Measurements from ENCODE around the gene FEM1C. TPM values are rescaled to one million over a fixed set of nuclear protein-coding genes. Genes with fewer than 3 reads are reported as not detected.

Gene FEM1C
- total RNA-seq, 1 experiment from 2014 or later: 10.3 TPM

DNA sequence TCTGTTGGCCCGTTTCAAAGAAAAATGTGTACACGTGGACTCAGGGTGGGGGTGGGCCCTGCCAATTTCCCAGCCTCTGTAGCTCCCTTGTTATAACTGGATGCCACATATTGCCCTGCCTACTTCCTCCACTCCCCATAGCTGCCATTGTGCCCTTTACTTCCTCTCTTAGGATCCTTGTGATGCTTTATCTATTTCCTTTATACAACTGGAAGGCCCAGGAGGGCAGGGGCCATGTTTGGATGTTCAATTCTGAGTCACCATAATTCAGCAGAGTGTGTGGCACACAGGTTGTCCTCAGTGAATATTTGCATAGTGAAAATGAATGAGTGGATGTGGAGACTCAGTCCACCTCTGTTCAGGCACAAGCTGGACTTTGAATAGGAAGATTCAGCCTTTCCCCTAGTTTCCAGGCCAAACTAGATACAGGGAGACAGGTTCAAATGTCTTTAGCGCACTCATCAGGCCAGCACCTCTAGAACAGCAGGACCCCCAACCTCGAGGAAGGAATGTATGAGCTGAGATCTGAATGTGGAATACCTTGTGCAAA, 10.6 kb upstream of the FEM1C start:
- Mint-ChIP-seq H3K27me3 (ENCODE audit: insufficient read depth, unreplicated experiment) (no peaks in the 10 kb centered on the region), H3K4me1 (ENCODE audit: insufficient read depth, unreplicated experiment) (peaks cover 52% of the 10 kb centered on the region), H3K27ac (ENCODE audit: low read depth, unreplicated experiment) (no peak overlapping the region), H3K4me3 (ENCODE audit: unreplicated experiment) (no peak overlapping the region), H3K9me3 (ENCODE audit: unreplicated experiment) (no peaks in the 10 kb centered on the region), H3K36me3 (ENCODE audit: insufficient read depth, unreplicated experiment) (no peaks in the 10 kb centered on the region)
- TF ChIP-seq, protein P1, sequence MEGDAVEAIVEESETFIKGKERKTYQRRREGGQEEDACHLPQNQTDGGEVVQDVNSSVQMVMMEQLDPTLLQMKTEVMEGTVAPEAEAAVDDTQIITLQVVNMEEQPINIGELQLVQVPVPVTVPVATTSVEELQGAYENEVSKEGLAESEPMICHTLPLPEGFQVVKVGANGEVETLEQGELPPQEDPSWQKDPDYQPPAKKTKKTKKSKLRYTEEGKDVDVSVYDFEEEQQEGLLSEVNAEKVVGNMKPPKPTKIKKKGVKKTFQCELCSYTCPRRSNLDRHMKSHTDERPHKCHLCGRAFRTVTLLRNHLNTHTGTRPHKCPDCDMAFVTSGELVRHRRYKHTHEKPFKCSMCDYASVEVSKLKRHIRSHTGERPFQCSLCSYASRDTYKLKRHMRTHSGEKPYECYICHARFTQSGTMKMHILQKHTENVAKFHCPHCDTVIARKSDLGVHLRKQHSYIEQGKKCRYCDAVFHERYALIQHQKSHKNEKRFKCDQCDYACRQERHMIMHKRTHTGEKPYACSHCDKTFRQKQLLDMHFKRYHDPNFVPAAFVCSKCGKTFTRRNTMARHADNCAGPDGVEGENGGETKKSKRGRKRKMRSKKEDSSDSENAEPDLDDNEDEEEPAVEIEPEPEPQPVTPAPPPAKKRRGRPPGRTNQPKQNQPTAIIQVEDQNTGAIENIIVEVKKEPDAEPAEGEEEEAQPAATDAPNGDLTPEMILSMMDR (IDR thresholded peaks at IDR 0.05; ENCODE audit: unreplicated experiment): no peak
- intact Hi-C loops (cut with micrococcal nuclease): no loop called here
- no TSS peak for BruUV-seq (replicated peaks)
- POLR2A ChIA-PET: interaction anchor here (0.6 to 3.0 kb wide), 2 partner anchors 10 to 11 kb away, joined by 3 to 18 read pairs; partner anchors contain the start of gene FEM1C
- CTCF ChIA-PET: interaction anchor here (1.9 to 3.7 kb wide), 3 partner anchors 18 to 245 kb away, joined by 5 to 20 read pairs (median 6); no protein-coding TSS in a partner anchor
- DNase-seq (ENCODE audit: unreplicated experiment): no peak

DNA sequence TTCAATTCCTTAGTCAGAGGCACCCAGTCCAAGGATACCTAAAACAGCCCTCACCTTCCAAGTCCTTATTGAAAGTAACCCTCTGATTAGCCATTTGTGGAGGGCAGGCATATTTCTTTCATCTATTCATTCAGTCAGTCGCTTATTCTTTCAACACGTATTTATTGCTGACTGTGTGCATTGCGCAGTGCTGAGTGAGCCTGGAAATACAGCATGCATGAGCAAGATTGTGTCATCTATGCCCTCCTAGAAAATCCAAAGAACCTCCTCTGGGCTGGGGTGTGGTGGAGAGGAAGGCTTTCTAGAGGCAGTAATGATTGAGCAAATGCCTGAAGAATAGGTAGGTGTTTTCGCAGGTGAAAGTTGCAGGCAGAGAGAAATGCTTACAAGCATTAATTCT, 8.5 kb upstream of the FEM1C start:
- H3K27me3 Mint-ChIP-seq (ENCODE audit: insufficient read depth, unreplicated experiment): no peaks in the 10 kb centered on the region
- ChIA-PET CTCF (interaction anchor here (0.7 to 3.7 kb wide), 4 partner anchors 10 to 165 kb away, joined by 3 to 20 read pairs (median 6); no protein-coding TSS in a partner anchor), POLR2A (interaction anchor here (1.5 to 3.0 kb wide), 3 partner anchors 9 to 19 kb away, joined by 3 to 18 read pairs (median 4); partner anchors contain the start of gene FEM1C)
- BruUV-seq (replicated peaks): no TSS peak
- TF ChIP-seq, protein P1 (IDR thresholded peaks at IDR 0.05; ENCODE audit: unreplicated experiment): no peak
- H3K27ac Mint-ChIP-seq (ENCODE audit: low read depth, unreplicated experiment): peak overlapping the region; percentile 1
- peak; percentile 41 for DNase-seq (ENCODE audit: unreplicated experiment)
- H3K4me1 Mint-ChIP-seq (ENCODE audit: insufficient read depth, unreplicated experiment): peaks cover 38% of the 10 kb centered on the region
- H3K36me3 Mint-ChIP-seq (ENCODE audit: insufficient read depth, unreplicated experiment): no peaks in the 10 kb centered on the region
- H3K4me3 Mint-ChIP-seq (ENCODE audit: unreplicated experiment): no peak overlapping the region
- intact Hi-C loops (cut with micrococcal nuclease): no loop called here
- no peaks in the 10 kb centered on the region for H3K9me3 Mint-ChIP-seq (ENCODE audit: unreplicated experiment)

DNA sequence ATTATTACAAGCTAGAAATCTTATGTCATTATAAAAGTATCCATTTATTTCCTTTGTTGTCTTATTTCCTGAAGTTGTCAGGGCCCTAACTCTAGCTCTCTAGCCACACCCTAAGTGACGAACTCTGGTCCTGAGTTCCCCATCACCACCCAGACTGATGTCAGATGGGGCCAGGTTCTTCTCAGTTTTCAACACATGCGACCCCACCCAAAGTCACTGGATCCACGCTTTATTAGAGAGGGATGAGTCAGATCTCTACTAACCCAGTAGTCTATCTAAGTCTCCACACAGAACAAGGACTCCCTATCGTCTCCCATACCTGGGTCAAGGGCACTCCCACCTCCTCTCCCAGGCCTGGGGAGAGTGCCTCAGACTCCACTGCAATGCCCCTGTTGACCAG, 6.8 kb upstream of the FEM1C start:
- intact Hi-C loops (cut with micrococcal nuclease): no loop called here
- POLR2A ChIA-PET: interaction anchor here (0.8 to 2.1 kb wide), 5 partner anchors 8 to 172 kb away, joined by 3 to 10 read pairs (median 5); no protein-coding TSS in a partner anchor

DNA sequence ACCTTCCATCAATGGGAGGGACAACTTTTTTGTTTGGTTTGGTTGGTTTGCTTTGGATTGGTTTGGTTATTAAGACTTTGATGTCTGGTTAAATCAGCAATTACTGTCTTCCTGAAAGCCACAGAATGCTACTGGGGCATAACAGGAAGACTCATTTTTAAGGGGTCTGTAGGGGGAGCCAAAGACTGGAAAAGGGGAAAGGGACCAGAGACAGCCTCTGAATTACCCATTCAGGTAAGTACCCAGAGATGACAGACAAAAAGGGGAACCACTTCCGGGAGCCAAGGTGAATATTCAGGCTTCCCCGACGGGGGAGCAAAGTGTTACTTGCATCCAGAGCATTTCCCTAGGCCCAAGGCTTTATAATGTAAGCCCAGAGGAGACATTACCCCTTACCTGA, 4.6 kb upstream of the FEM1C start:
- Mint-ChIP-seq H3K4me3 (ENCODE audit: unreplicated experiment) (no peak overlapping the region), H3K27me3 (ENCODE audit: insufficient read depth, unreplicated experiment) (no peaks in the 10 kb centered on the region), H3K9me3 (ENCODE audit: unreplicated experiment) (no peaks in the 10 kb centered on the region), H3K27ac (ENCODE audit: low read depth, unreplicated experiment) (no peak overlapping the region), H3K36me3 (ENCODE audit: insufficient read depth, unreplicated experiment) (no peaks in the 10 kb centered on the region), H3K4me1 (ENCODE audit: insufficient read depth, unreplicated experiment) (peaks cover 26% of the 10 kb centered on the region)
- CTCF ChIA-PET: no interaction called here
- intact Hi-C loops (cut with micrococcal nuclease): no loop called here
- DNase-seq (ENCODE audit: unreplicated experiment): peak; percentile 24
- POLR2A ChIA-PET: no interaction called here
- no TSS peak for BruUV-seq (replicated peaks)
- TF ChIP-seq, protein P1 (IDR thresholded peaks at IDR 0.05; ENCODE audit: unreplicated experiment): no peak

More for the DNA sequence above, 6.8 kb upstream of the FEM1C start:
- CTCF ChIA-PET: interaction anchor here (1.1 to 1.8 kb wide), 4 partner anchors 23 to 242 kb away, joined by 3 to 9 read pairs (median 3); no protein-coding TSS in a partner anchor
- DNase-seq (ENCODE audit: unreplicated experiment): peak; percentile 10
- no peaks in the 10 kb centered on the region for H3K27me3 Mint-ChIP-seq (ENCODE audit: insufficient read depth, unreplicated experiment)
- no peaks in the 10 kb centered on the region for H3K36me3 Mint-ChIP-seq (ENCODE audit: insufficient read depth, unreplicated experiment)
- BruUV-seq (replicated peaks): no TSS peak
- H3K4me3 Mint-ChIP-seq (ENCODE audit: unreplicated experiment): no peak overlapping the region
- H3K9me3 Mint-ChIP-seq (ENCODE audit: unreplicated experiment): no peaks in the 10 kb centered on the region
- TF ChIP-seq, protein P1 (IDR thresholded peaks at IDR 0.05; ENCODE audit: unreplicated experiment): no peak
- peaks cover 26% of the 10 kb centered on the region for H3K4me1 Mint-ChIP-seq (ENCODE audit: insufficient read depth, unreplicated experiment)
- H3K27ac Mint-ChIP-seq (ENCODE audit: low read depth, unreplicated experiment): no peak overlapping the region

Data from MCF 10A (cell line).